ENCODE data around the gene SDCCAG8. TPM values are rescaled to one million over a fixed set of nuclear protein-coding genes. Genes with fewer than 3 reads are reported as not detected.

SDCCAG8 gene
- total RNA-seq, 1 experiment from 2014 or later, result 10.0 TPM

DNA sequence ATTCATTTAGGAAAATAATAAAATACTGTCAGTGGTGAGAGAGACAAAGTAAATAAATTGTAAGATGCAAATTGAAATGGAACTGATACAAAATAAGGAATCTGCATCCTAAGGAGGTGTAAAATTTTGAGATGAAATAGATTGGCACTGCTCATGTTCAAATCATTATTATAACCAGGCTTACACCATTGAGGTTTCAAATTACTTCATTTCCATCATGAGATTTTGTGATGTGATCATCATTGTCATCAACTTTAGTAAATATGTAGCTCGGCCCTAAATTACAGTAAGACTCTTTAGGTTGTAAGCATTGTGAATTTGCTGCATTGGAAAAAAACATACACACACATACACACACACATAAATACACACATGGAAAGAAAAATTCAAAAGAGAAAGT lies 123.4 kb downstream of the SDCCAG8 start:
- no peaks in the 10 kb centered on the region for H3K27me3 Mint-ChIP-seq (ENCODE audit: low read depth)
- peaks cover under 1 to 3% of the 10 kb centered on the region in 2 experiments; a peak in 3 of 5 replicates for H3K9me3 Mint-ChIP-seq
- WGBS (ENCODE audit: extremely low coverage, insufficient read length, low lambda C conversion rate), result no CpG with 5 or more reads among the region's 1 CpG
- H3K36me3 Mint-ChIP-seq (ENCODE audit: insufficient read depth in 1 of 3, low read depth in 3 of 3), result peaks cover 0 to 5% (median 0%) of the 10 kb centered on the region in 3 experiments; a peak in 1 of 7 replicates
- no peak overlapping the region for H3K56ac ChIP-seq (ENCODE audit: insufficient read length, low read depth, low read length)
- no peak overlapping the region for H3K4me3 Mint-ChIP-seq
- DNase-seq, result no peak
- H4K20me1 ChIP-seq (ENCODE audit: control insufficient read depth, insufficient read depth, insufficient read length), result no peaks in the 10 kb centered on the region
- H3K79me1 ChIP-seq (ENCODE audit: insufficient read depth, low read depth, low read length, poor library complexity, severe bottlenecking), result no peaks in the 10 kb centered on the region
- H3K4ac ChIP-seq (ENCODE audit: low read depth, low read length), result no peak overlapping the region
- H3K4me1 ChIP-seq (ENCODE audit: insufficient read depth, low read length), result no peaks in the 10 kb centered on the region
- no peak overlapping the region; a peak in 1 of 7 replicates for H3K27ac Mint-ChIP-seq
- H2BK20ac ChIP-seq (ENCODE audit: low read depth, low read length, poor library complexity, severe bottlenecking), result no peak overlapping the region
- no peaks in the 10 kb centered on the region for H3K9me3 ChIP-seq (ENCODE audit: control insufficient read depth, low read depth, low read length)
- peaks cover 2 to 9% of the 10 kb centered on the region in 2 experiments; a peak in 3 of 4 replicates for H3K4me1 Mint-ChIP-seq
- no peak overlapping the region for H2AK5ac ChIP-seq (ENCODE audit: insufficient read length, low read length)
- no peak overlapping the region for H3K27ac ChIP-seq (ENCODE audit: insufficient read length, low read depth, low read length)
- no peak overlapping the region for H3K23ac ChIP-seq (ENCODE audit: insufficient read length, low read depth, low read length)
- no peak overlapping the region for H3K14ac ChIP-seq (ENCODE audit: insufficient read depth, low read length)
- H3K79me2 ChIP-seq (ENCODE audit: insufficient read depth, low read length), result no peaks in the 10 kb centered on the region
- H3K27me3 ChIP-seq (ENCODE audit: insufficient read depth, low read length), result no peaks in the 10 kb centered on the region
- no peak overlapping the region for H3K18ac ChIP-seq (ENCODE audit: insufficient read length, low read depth, low read length)
- H2AFZ ChIP-seq (ENCODE audit: low read length), result no peak overlapping the region
- no peak overlapping the region for H2BK15ac ChIP-seq (ENCODE audit: low read depth, low read length)
- H3K23me2 ChIP-seq (ENCODE audit: insufficient read length, low read depth, low read length, poor library complexity, severe bottlenecking), result no peaks in the 10 kb centered on the region
- H3T11ph ChIP-seq (ENCODE audit: low read length), result no peak overlapping the region
- H4K91ac ChIP-seq (ENCODE audit: insufficient read length, low read depth, low read length), result no peak overlapping the region
- no peak overlapping the region for H2BK120ac ChIP-seq (ENCODE audit: low read depth, low read length, poor library complexity, severe bottlenecking)
- no peak for TF ChIP-seq CTCF (conservative IDR thresholded peaks at IDR 0.05)
- H3K4me2 ChIP-seq (ENCODE audit: insufficient read depth, insufficient read length, low read length), result no peak overlapping the region
- H4K5ac ChIP-seq (ENCODE audit: insufficient read length, low read depth, low read length), result no peak overlapping the region
- no peak overlapping the region for H4K8ac ChIP-seq (replicated peaks; ENCODE audit: insufficient read length, low read depth, low read length)
- H2BK12ac ChIP-seq (ENCODE audit: insufficient read length, low read depth, low read length), result no peak overlapping the region
- H2BK5ac ChIP-seq (ENCODE audit: insufficient read length, low read length), result no peak overlapping the region
- H3K9ac ChIP-seq (ENCODE audit: extremely low read depth, insufficient read length, low read length), result no peak overlapping the region
